Stomach (tissue), 4 donors: Measurements from ENCODE around the gene KRTAP16-1.

Source experiments
- CTCF ChIP-seq, 7 experiments: fragments of 450-650 bp in 4 of 7; fragments of 200-600 bp in 3 of 7; sonication (generic) in 3 of 7; IDR thresholded peaks; one replicate each; pipeline ENCODE4 v1.5.1; 2016 to 2019; ENCODE audit warnings: antibody characterized with exemption in 7 of 7, control low read depth in 2 of 7, mild to moderate bottlenecking in 1 of 7
- EP300 ChIP-seq: sonication (generic); formaldehyde crosslinking; IDR thresholded peaks from one replicate; pipeline ENCODE4 v1.6.1; 2017; ENCODE audit warnings: antibody characterized with exemption
- POLR2A ChIP-seq, 4 donors: fragments of 450-650 bp; IDR thresholded peaks; one replicate each; pipeline ENCODE4 v1.6.1; 2016; ENCODE audit warnings: antibody characterized with exemption in 4 of 4, control low read depth in 2 of 4, mild to moderate bottlenecking in 1 of 4, moderate library complexity in 1 of 4
- POLR2AphosphoS5 ChIP-seq, 3 donors: sonication (generic); formaldehyde crosslinking; IDR thresholded peaks; one replicate each; pipeline ENCODE4 v1.6.1; 2016; ENCODE audit warnings: antibody characterized with exemption in 3 of 3

GRCh38 chr17:41308918-41309359 lies at the start of gene KRTAP16-1:
- TF ChIP-seq CTCF (IDR thresholded peaks at IDR 0.05) (no peak), EP300 (no peak), POLR2A (IDR thresholded peaks at IDR 0.05) (no peak), POLR2AphosphoS5 (IDR thresholded peaks at IDR 0.05) (no peak)
